Thymus (tissue), 11 donors: ENCODE measurements around the gene MS4A15. TPM values are rescaled to one million over a fixed set of nuclear protein-coding genes. Genes with fewer than 3 reads are reported as not detected.
"Not testable (repeated sequence)": the region's sequence is repeated elsewhere in the genome, so short reads cannot be mapped to it uniquely, and the experiment has no call there.

Source experiments
- DNase-seq, 9 donors: peaks; one replicate each; pipeline ENCODE4 v3.0.0-alpha.2; 2013; ENCODE audit warnings: low spot score in 9 of 9, low read depth in 6 of 9, missing footprints in 1 of 9
- H3K27ac ChIP-seq, 2 donors: one replicate each; pipeline ENCODE4 v1.5.1; 2013; ENCODE audit warnings: control low read depth in 1 of 2, low read depth in 1 of 2, low read length in 1 of 2, mild to moderate bottlenecking in 1 of 2, moderate library complexity in 1 of 2
- H3K27me3 ChIP-seq, 2 donors: one replicate each; pipeline ENCODE4 v1.5.1; 2013; ENCODE audit warnings: low read length in 1 of 2; ENCODE audit not compliant: control insufficient read depth in 2 of 2, insufficient read depth in 1 of 2
- H3K36me3 ChIP-seq, 2 donors: one replicate each; pipeline ENCODE4 v1.5.1; 2013; ENCODE audit warnings: low read length in 1 of 2, mild to moderate bottlenecking in 1 of 2, moderate library complexity in 1 of 2; ENCODE audit not compliant: control insufficient read depth in 2 of 2, insufficient read depth in 2 of 2
- H3K4me1 ChIP-seq, 2 donors: one replicate each; pipeline ENCODE4 v1.5.1; 2013; ENCODE audit warnings: low read length in 2 of 2; ENCODE audit not compliant: control insufficient read depth in 2 of 2, insufficient read depth in 2 of 2
- H3K4me3 ChIP-seq, 2 donors: one replicate each; pipeline ENCODE4 v1.5.1; 2013; ENCODE audit warnings: low read length in 2 of 2, control low read depth in 1 of 2, mild to moderate bottlenecking in 1 of 2
- H3K9me3 ChIP-seq, 2 donors: one replicate each; pipeline ENCODE4 v1.5.1; 2013; ENCODE audit warnings: low read length in 1 of 2, mild to moderate bottlenecking in 1 of 2; ENCODE audit not compliant: control insufficient read depth in 2 of 2, insufficient read depth in 1 of 2
- WGBS: extraction: QIAGEN DNeasy Blood & Tissue Kit; methylation state at CpG from one replicate; pipeline ENCODE4 v1.1.7; 2013; 5-methylcytosine and 5-hydroxymethylcytosine counted together
- polyA plus RNA-seq: library from polyadenylated mRNA; stranded (reverse); fragments of 200-250 nt; gene quantifications from one replicate; pipeline ENCODE4 v1.2.3, GENCODE V29; 2013
- total RNA-seq: library from RNA; stranded (reverse); fragments of 120-200 nt; gene quantifications from one replicate; pipeline ENCODE4 v1.2.4, GENCODE V29; 2013
- donor health status: healthy.

MS4A15 gene
- total and polyA plus RNA-seq, 2 donors, result 0.23 TPM; not detected in 1

GRCh38 chr11:60747359-60747873 lies 9.3 kb upstream of the MS4A15 start:
- no peak overlapping the region for H3K4me3 ChIP-seq
- WGBS, result 98% methylated on average over 14 of the region's 14 CpGs
- peaks cover 0 to 3% of the 10 kb centered on the region in 2 donors for H3K27me3 ChIP-seq
- H3K9me3 ChIP-seq, result no peaks in the 10 kb centered on the region
- no peaks in the 10 kb centered on the region for H3K4me1 ChIP-seq
- no peak overlapping the region for H3K27ac ChIP-seq
- H3K36me3 ChIP-seq, result no peaks in the 10 kb centered on the region
- DNase-seq, result no peak

- no peaks in the 10 kb centered on the region for H3K9me3 ChIP-seq
- no peaks in the 10 kb centered on the region for H3K36me3 ChIP-seq
- no peak overlapping the region for H3K27ac ChIP-seq
- 94% methylated on average over 17 of the region's 17 CpGs for WGBS
- H3K4me1 ChIP-seq, result no peaks in the 10 kb centered on the region
- peaks cover 0 to 3% of the 10 kb centered on the region in 2 donors for H3K27me3 ChIP-seq
- DNase-seq, result no peak
- H3K4me3 ChIP-seq, result no peak overlapping the region
These were observed 8.4 kb upstream of the MS4A15 start for GRCh38 chr11:60748225-60748624.

GRCh38 chr11:60748821-60749220 lies 7.8 kb upstream of the MS4A15 start:
- no peaks in the 10 kb centered on the region for H3K4me1 ChIP-seq
- H3K4me3 ChIP-seq, result no peak overlapping the region
- no peak for DNase-seq
- peaks cover 0 to 3% of the 10 kb centered on the region in 2 donors for H3K27me3 ChIP-seq
- WGBS, result 85% methylated on average over 8 of the region's 8 CpGs
- H3K9me3 ChIP-seq, result no peaks in the 10 kb centered on the region
- H3K36me3 ChIP-seq, result no peaks in the 10 kb centered on the region
- H3K27ac ChIP-seq, result no peak overlapping the region

GRCh38 chr11:60750911-60751310 lies 5.8 kb upstream of the MS4A15 start:
- no peak overlapping the region for H3K27ac ChIP-seq
- peaks cover 0 to 3% of the 10 kb centered on the region in 2 donors for H3K27me3 ChIP-seq
- no peaks in the 10 kb centered on the region for H3K9me3 ChIP-seq
- no peaks in the 10 kb centered on the region for H3K36me3 ChIP-seq
- H3K4me1 ChIP-seq, result peaks cover 0 to under 1% of the 10 kb centered on the region in 2 donors
- WGBS, result 88% methylated on average over 3 of the region's 3 CpGs
- H3K4me3 ChIP-seq, result no peak overlapping the region
- DNase-seq, result no peak

GRCh38 chr11:60753309-60753708 lies 3.4 kb upstream of the MS4A15 start:
- Histone ChIP-seq H3K9me3 (no peaks in the 10 kb centered on the region), H3K4me1 (peaks cover 0 to 11% of the 10 kb centered on the region in 2 donors), H3K4me3 (no peak overlapping the region), H3K36me3 (no peaks in the 10 kb centered on the region), H3K27me3 (peaks cover 0 to 3% of the 10 kb centered on the region in 2 donors), H3K27ac (no peak overlapping the region)
- DNase-seq, result no peak
- WGBS, result 76% methylated on average over 4 of the region's 4 CpGs

GRCh38 chr11:60754887-60755286 lies 1.8 kb upstream of the MS4A15 start:
- H3K27me3 ChIP-seq, result peaks cover 0 to 3% of the 10 kb centered on the region in 2 donors
- H3K4me3 ChIP-seq, result no peak overlapping the region
- H3K4me1 ChIP-seq, result peaks cover 0 to 11% of the 10 kb centered on the region in 2 donors
- no peak for DNase-seq
- H3K9me3 ChIP-seq, result no peaks in the 10 kb centered on the region
- 93% methylated on average over 6 of the region's 6 CpGs for WGBS
- no peak overlapping the region for H3K27ac ChIP-seq
- no peaks in the 10 kb centered on the region for H3K36me3 ChIP-seq

- Histone ChIP-seq H3K36me3 (no peaks in the 10 kb centered on the region), H3K27me3 (no peaks in the 10 kb centered on the region), H3K4me3 (no peak overlapping the region), H3K4me1 (peaks cover 0 to 11% of the 10 kb centered on the region in 2 donors), H3K9me3 (no peaks in the 10 kb centered on the region), H3K27ac (no peak overlapping the region)
- DNase-seq, result no peak
- 98% methylated on average over 19 of the region's 19 CpGs for whole genome bisulfite sequencing
These were observed 649 bp downstream of the MS4A15 start for GRCh38 chr11:60757231-60757800.

- H3K36me3 ChIP-seq, DNase-seq, H3K27ac ChIP-seq, H3K27me3 ChIP-seq, H3K4me3 ChIP-seq, H3K9me3 ChIP-seq: not testable (repeated sequence)
- 98% methylated on average over 4 of the region's 4 CpGs for WGBS
- H3K4me1 ChIP-seq, result peaks cover 0 to 11% of the 10 kb centered on the region in 2 donors
These were observed 2.0 kb downstream of the MS4A15 start for GRCh38 chr11:60758671-60759070.

- H3K9me3 ChIP-seq, H3K27ac ChIP-seq, DNase-seq, H3K27me3 ChIP-seq, H3K4me3 ChIP-seq, H3K36me3 ChIP-seq: not testable (repeated sequence)
- peaks cover 0 to 11% of the 10 kb centered on the region in 2 donors for H3K4me1 ChIP-seq
- WGBS, result 54% methylated on average over 22 of the region's 22 CpGs
These were observed 3.0 kb downstream of the MS4A15 start for GRCh38 chr11:60759438-60760225.
